Measurements from ENCODE around the gene FOXO3. TPM values are rescaled to one million over a fixed set of nuclear protein-coding genes. Genes with fewer than 3 reads are reported as not detected.

The FOXO3 gene
- total and polyA plus RNA-seq, 2 of the 8 experiments (the other 6 are each of a cell fraction or from before 2014, with no cell fraction given) = 13.1 to 19.3 TPM

DNA sequence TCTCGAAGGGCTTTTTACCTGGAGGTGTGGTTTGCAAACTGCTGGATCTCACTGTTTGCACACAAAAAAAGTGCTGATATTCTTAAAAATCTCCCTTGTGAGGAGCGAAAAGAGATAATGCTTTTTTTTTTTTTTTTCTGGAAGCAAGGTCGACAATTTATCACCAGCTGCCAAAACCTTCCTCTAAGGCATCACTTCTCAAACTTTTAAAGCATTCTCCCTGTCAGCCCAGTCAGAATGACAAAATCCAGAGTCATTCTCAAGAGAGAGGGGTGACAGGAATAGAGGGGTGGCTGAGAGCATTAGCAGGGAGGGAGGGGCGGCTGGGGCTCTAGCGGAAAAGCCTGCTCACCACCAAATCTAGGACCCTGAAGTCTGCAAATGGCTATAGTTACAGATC, 150.4 kb downstream of the FOXO3 start:
- no peak overlapping the region for H2BK5ac ChIP-seq (ENCODE audit: low read depth, low read length)
- no peaks in the 10 kb centered on the region; the same call in 1 of the 2 replicates for H3K23me2 ChIP-seq (ENCODE audit: low read depth, low read length)
- no peak overlapping the region for H3K4me3 ChIP-seq (ENCODE audit: extremely low read depth in 1 of 4, insufficient read depth in 2 of 4, low read depth in 3 of 4, low read length in 4 of 4)
- no peak overlapping the region for H3K56ac ChIP-seq (replicated peaks; ENCODE audit: insufficient read length, low read depth, low read length)
- no peaks in the 10 kb centered on the region for H3K79me2 ChIP-seq (ENCODE audit: control insufficient read depth in 1 of 2, insufficient read depth in 2 of 2, low read length in 2 of 2)
- POLR2A ChIA-PET (ENCODE audit: partially characterized antibody) = no interaction called here
- no peak overlapping the region for H2BK20ac ChIP-seq (ENCODE audit: low read length)
- no peak overlapping the region for H3K14ac ChIP-seq (ENCODE audit: insufficient read length)
- H2BK12ac ChIP-seq (ENCODE audit: low read depth, low read length) = no peak overlapping the region
- H3K27me3 ChIP-seq (replicated peaks in 1 of 4; ENCODE audit: control insufficient read depth in 3 of 4, extremely low read depth in 1 of 4, insufficient read depth in 3 of 4, low read length in 3 of 4) = no peaks in the 10 kb centered on the region
- FAIRE-seq (no peak), DNase-seq (ENCODE audit: low read depth in 1 of 2, low spot score in 2 of 2) (no peak)
- H3K4me2 ChIP-seq (ENCODE audit: insufficient read depth in 1 of 2, low read depth in 2 of 2, low read length in 2 of 2) = no peak overlapping the region
- H3K9ac ChIP-seq (replicated peaks in 1 of 4; ENCODE audit: extremely low read depth in 1 of 4, low read depth in 3 of 4, low read length in 3 of 4) = no peak overlapping the region
- no peak overlapping the region for H2BK120ac ChIP-seq (replicated peaks; ENCODE audit: low read depth, low read length)
- no peaks in the 10 kb centered on the region for H4K20me1 ChIP-seq (replicated peaks in 1 of 2; ENCODE audit: control insufficient read depth in 1 of 2, insufficient read depth in 2 of 2, low read length in 2 of 2)
- H2BK15ac ChIP-seq (ENCODE audit: low read length) = no peak overlapping the region
- H3K36me3 ChIP-seq (ENCODE audit: control insufficient read depth in 2 of 4, insufficient read depth in 4 of 4, low read length in 3 of 4) = no peaks in the 10 kb centered on the region
- H3K79me1 ChIP-seq (ENCODE audit: low read depth, low read length) = no peaks in the 10 kb centered on the region
- H3K9me3 ChIP-seq (ENCODE audit: insufficient read depth in 2 of 2, low read depth in 1 of 2, low read length in 1 of 2) = no peaks in the 10 kb centered on the region
- no peak overlapping the region for H2AK5ac ChIP-seq (ENCODE audit: low read depth, low read length)
- H4K5ac ChIP-seq (ENCODE audit: insufficient read length, low read depth, low read length) = no peak overlapping the region
- no peak overlapping the region for H3K23ac ChIP-seq (ENCODE audit: insufficient read length)
- no peak overlapping the region for H3K27ac ChIP-seq (ENCODE audit: low read depth, low read length)
- H4K91ac ChIP-seq (replicated peaks; ENCODE audit: insufficient read length, low read length) = no peak overlapping the region
- 93% methylated on average over 3 of the region's 5 CpGs; no CpG with 5 or more reads in 1 of the 2 experiments for WGBS, 2 experiments (ENCODE audit: extremely low coverage in 1 of 2, insufficient coverage in 1 of 2, insufficient read length in 1 of 2, insufficient replicate concordance in 2 of 2, low coverage in 1 of 2, low lambda C conversion rate in 2 of 2, missing lambda C conversion rate in 1 of 2)
- peaks cover 0 to 8% (median 4%) of the 10 kb centered on the region in 4 experiments; a peak in 5 of 7 replicates for H3K4me1 ChIP-seq (replicated peaks in 1 of 4; ENCODE audit: control insufficient read depth in 3 of 4, insufficient read depth in 4 of 4, low read length in 3 of 4)
- H2AFZ ChIP-seq (ENCODE audit: low read length) = no peak overlapping the region
- H3K4ac ChIP-seq (replicated peaks; ENCODE audit: insufficient read length, low read depth, low read length) = no peak overlapping the region
- CTCF ChIA-PET (ENCODE audit: partially characterized antibody) = no interaction called here
- H3K18ac ChIP-seq (ENCODE audit: extremely low read depth, low read length) = no peak overlapping the region
- no peak overlapping the region for H4K8ac ChIP-seq (ENCODE audit: extremely low read depth, insufficient read depth, low read length)
- TF ChIP-seq KDM5A (IDR thresholded peaks at IDR 0.05; ENCODE audit: low read length) = no peak
- no peak for TF ChIP-seq POLR2A (IDR thresholded peaks at IDR 0.05; ENCODE audit: control extremely low read depth in 1 of 2, low read depth in 2 of 2, low read length in 2 of 2)
- no peak for TF ChIP-seq CREB1 (IDR thresholded peaks at IDR 0.05)
- no peak for TF ChIP-seq ZNF274 (IDR thresholded peaks at IDR 0.05; ENCODE audit: borderline replicate concordance, extremely low read depth, low read length)
- TF ChIP-seq EZH2 (IDR thresholded peaks at IDR 0.05; ENCODE audit: low read depth, low read length, severe bottlenecking) = no peak
- TF ChIP-seq, protein P1, sequence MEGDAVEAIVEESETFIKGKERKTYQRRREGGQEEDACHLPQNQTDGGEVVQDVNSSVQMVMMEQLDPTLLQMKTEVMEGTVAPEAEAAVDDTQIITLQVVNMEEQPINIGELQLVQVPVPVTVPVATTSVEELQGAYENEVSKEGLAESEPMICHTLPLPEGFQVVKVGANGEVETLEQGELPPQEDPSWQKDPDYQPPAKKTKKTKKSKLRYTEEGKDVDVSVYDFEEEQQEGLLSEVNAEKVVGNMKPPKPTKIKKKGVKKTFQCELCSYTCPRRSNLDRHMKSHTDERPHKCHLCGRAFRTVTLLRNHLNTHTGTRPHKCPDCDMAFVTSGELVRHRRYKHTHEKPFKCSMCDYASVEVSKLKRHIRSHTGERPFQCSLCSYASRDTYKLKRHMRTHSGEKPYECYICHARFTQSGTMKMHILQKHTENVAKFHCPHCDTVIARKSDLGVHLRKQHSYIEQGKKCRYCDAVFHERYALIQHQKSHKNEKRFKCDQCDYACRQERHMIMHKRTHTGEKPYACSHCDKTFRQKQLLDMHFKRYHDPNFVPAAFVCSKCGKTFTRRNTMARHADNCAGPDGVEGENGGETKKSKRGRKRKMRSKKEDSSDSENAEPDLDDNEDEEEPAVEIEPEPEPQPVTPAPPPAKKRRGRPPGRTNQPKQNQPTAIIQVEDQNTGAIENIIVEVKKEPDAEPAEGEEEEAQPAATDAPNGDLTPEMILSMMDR (IDR thresholded peaks at IDR 0.05; ENCODE audit: control extremely low read depth in 1 of 3, insufficient read depth in 1 of 3, low read depth in 1 of 3, low read length in 3 of 3) = no peak
- no peak for TF ChIP-seq PHF8 (conservative IDR thresholded peaks at IDR 0.05; ENCODE audit: low read depth, low read length)
- TF ChIP-seq TBP (IDR thresholded peaks at IDR 0.05; ENCODE audit: low read depth, low read length) = no peak
- no peak for TF ChIP-seq TCF12 (IDR thresholded peaks at IDR 0.05; ENCODE audit: low read depth, low read length)
- no peak for TF ChIP-seq SIRT6 (IDR thresholded peaks at IDR 0.05; ENCODE audit: low read length)
- no peak for TF ChIP-seq CBX8 (IDR thresholded peaks at IDR 0.05; ENCODE audit: borderline replicate concordance, low read depth, low read length)
- TF ChIP-seq POLR2AphosphoS5 (IDR thresholded peaks at IDR 0.05; ENCODE audit: low read depth, low read length) = no peak
- TF ChIP-seq, protein P2, sequence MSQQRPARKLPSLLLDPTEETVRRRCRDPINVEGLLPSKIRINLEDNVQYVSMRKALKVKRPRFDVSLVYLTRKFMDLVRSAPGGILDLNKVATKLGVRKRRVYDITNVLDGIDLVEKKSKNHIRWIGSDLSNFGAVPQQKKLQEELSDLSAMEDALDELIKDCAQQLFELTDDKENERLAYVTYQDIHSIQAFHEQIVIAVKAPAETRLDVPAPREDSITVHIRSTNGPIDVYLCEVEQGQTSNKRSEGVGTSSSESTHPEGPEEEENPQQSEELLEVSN (IDR thresholded peaks at IDR 0.05) = no peak
